HG02763 (cell line): ENCODE measurements around the gene FBXO36.
"Not testable (repeated sequence)": the region's sequence is repeated elsewhere in the genome, so short reads cannot be mapped to it uniquely, and the experiment has no call there.

Source experiments
- ATAC-seq: cut with Tn5 transposase; IDR thresholded peaks from one replicate; pipeline ENCODE4 v1.9.1; 2021; ENCODE audit warnings: mild to moderate bottlenecking, moderate library complexity; ENCODE audit not compliant: unreplicated experiment

The FBXO36 gene

DNA sequence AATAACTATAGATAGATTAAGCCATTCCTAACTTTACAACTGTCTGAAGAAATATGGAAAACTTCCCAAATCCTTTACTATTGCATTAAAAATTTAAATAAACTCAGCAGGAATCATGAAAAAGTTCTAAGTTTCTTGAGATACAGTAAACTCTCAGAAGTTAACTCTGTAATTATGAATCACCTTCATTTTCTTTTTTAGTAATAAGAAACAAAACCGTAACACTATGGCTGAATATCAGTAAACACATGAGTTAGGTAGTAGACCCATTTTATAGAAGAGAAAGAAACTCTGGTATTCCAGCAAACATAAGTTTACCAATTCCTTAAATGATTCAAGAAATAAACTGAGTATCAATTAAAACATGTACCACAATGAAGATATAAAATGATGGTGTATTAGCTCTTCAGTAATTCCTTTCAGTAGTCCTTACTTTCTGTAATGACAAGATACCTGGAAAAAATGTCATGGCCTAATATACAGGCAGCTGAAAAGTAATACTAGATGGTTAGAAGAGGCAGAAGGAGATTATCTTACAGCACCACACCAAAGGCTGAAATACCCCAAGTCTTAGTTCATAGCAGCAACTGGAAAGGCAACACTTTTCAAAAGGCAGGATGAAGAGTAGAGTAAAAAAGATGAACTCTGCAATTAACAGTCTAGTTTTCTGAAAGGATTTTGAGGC, 12.0 kb upstream of the FBXO36 start:
- no peak for ATAC-seq

- ATAC-seq = no peak
Observed at GRCh38 chr2:229910832-229911412, 11.4 kb upstream of the FBXO36 start.

GRCh38 chr2:229914171-229914570, 8.1 kb upstream of the FBXO36 start:
- ATAC-seq = no peak

- ATAC-seq = no peak
Observed at GRCh38 chr2:229917793-229918192, 4.5 kb upstream of the FBXO36 start.

DNA sequence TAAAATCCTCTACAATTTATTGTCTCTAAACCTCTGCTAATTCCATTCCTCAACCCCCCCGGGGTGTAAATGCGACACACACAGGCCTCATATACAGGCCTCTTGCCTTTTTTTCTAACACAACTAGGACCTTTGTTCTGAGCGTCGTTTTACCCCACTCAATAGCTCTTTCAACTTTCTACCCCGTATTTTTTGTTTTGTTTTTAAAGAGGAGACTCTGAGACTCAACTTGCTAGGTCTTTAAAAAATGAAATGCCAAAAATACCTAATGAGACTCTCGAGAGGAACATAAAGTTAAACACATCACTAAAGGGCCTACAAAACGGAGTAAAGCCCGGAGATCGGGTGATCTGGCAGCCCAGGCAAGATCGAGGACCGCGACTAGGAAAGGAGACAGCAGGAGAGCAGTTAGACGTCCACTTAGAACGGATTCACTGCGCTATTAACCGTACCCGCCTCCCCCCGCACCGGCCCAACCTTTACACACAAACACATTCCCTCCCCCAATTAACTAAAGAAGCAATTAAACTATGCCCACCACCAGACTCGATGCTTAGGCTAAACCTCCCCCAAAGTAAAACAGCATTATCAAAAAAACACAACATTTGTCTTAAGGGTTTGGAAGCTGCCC, 2.2 kb upstream of the FBXO36 start:
- ATAC-seq = no peak

DNA sequence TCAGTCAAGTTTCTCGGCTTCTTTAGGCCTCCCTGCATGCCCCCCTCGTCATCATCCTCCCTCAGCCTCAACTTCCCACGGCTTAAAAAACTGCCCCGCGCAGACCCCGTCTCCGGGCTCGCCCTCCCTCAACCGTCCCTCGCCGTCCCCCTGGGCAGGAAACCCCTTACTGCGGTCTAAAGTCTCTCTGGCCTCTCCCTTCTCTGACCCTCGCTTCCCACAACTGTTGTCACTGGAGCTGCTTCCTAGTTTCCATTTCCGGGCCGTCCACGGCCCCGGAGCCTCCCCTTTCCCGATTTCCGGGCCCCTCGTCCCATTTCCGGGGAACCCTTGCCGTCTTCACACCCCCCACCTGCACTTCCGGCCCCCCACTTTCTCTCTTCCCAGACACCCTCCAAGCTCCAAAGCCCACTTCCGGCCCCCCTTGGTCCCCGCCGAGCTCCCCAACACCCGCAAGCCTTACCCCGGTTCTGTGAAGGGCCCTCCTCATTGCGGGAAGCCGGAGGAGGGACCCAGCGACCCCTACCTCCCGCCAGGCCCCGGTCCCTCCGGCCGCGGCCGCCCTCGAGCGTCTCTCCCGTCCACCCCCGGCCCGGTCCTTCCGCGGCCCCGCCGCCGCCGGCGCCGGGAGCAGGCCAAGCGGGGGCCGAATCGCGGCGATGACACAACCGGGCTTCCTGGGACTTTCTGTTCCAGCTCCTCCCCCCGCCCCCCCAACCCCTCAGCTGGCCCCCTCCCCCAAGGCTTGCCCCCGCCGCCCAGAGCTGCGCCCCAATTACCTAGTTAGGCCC, 1.0 kb upstream of the FBXO36 start:
- ATAC-seq = peak; percentile 28

- ATAC-seq = peak; percentile 62
Observed at GRCh38 chr2:229921892-229922448, 333 bp upstream of the FBXO36 start, which contains the start of gene TRIP12. TRIP12 (minus strand) TSS chr2:229922009; CDS start chr2:229880079, 41,930 bp downstream.

GRCh38 chr2:229924541-229924940, 2.2 kb downstream of the FBXO36 start:
- not testable (repeated sequence) for ATAC-seq

GRCh38 chr2:229925201-229925600, 2.9 kb downstream of the FBXO36 start:
- no peak for ATAC-seq

- no peak for ATAC-seq
Observed at GRCh38 chr2:229927817-229928321, 5.6 kb downstream of the FBXO36 start.

DNA sequence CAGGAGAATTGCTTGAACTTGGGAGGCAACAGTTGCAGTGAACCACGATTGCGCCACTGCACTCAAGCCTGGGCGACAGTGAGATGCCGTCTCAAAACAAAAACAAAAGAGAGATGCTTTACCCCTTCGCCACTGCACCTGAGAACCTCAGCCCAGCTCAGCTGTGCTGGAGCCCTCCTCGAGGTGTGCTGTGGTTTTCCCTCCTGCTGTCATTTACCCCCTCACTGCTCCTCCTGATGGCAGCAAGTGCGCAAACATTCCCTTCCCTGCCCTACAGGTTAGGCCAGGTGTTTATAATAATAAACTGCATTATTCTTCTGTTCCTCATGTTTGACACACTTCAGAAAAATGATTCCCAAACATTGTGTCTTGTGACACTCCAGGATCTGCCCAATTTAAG, 8.4 kb downstream of the FBXO36 start:
- ATAC-seq = no peak

DNA sequence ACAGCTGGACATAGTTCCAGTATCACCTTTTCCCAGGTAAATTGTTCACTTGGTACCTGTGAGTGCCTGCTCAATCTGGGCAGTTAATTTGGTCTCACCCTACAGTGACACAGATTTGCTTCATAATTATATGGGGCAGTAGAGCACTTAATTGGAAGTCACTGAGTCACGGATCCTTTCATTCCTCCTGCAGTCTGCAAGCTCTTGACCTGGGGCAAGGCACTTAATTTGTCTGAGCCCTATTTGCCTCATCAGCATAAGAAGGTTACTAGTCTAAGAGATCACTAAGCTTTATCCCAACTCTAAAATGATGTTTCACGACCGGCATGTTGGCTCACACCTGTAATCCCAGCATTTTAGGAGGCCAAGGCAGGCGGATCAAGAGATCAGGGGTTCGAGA, 8.9 kb downstream of the FBXO36 start:
- ATAC-seq = no peak

DNA sequence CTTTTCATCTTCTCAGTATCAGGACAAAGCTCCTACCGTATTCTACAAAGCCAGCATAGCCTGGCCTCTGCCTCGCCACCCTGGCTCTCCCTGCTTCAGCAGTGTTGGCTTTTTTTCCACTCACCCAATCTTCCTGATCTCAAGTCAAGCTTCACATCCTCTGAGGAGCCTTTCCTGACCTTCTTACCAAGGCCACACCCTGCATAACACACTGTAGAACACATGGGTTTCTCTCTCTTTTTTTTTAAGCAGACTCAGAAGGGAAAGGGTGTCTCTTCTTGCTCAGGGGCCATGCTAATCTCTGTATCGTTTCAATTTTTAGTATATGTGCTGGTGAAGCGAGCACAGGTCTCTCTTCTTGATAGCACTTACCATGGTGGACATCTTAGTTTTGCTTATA, 15.2 kb downstream of the FBXO36 start:
- ATAC-seq = no peak

- ATAC-seq = no peak
Observed at GRCh38 chr2:229942671-229943070, 20.4 kb downstream of the FBXO36 start.

DNA sequence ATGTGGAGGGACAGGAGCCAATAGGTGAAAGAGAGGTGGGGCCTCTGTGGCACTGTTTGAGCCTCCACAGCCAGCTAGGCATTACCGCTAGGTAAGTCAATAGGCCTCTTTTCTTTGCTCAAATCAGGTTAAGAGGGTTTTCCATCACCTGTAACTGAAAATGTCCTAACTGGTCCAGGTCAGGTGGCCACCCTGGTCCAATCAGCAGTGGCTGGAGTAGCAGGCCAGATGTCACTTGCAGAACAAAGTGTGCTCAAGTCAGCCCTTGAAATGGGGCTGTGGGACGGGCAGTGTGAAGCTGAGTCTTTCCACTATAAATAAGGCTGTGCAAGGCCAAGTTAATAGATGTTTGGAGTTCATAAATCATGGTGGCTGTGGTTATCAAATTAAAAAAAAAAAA, 20.9 kb downstream of the FBXO36 start:
- no peak for ATAC-seq

GRCh38 chr2:229943770-229944449, 21.6 kb downstream of the FBXO36 start:
- no peak for ATAC-seq

GRCh38 chr2:229945975-229946374, 23.7 kb downstream of the FBXO36 start:
- ATAC-seq = no peak

DNA sequence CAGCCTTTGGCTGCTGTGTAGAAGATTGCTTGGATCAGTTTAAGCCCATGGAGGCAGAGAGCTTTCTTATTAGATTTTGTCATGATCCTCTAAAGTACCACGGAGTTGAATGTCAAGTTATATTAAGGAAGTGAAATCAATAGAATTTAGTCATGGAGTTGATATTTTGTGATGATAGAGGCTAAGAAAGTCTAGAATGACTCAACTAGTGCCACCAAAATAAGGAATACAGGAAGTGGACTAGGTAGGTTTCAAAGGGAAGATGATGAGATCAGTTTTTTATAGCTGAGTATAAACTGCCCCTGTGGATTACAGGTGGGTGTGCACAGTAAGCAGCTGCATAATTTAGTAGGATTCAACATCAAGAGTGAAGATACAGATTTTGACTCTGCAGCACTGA, 25.2 kb downstream of the FBXO36 start:
- no peak for ATAC-seq

DNA sequence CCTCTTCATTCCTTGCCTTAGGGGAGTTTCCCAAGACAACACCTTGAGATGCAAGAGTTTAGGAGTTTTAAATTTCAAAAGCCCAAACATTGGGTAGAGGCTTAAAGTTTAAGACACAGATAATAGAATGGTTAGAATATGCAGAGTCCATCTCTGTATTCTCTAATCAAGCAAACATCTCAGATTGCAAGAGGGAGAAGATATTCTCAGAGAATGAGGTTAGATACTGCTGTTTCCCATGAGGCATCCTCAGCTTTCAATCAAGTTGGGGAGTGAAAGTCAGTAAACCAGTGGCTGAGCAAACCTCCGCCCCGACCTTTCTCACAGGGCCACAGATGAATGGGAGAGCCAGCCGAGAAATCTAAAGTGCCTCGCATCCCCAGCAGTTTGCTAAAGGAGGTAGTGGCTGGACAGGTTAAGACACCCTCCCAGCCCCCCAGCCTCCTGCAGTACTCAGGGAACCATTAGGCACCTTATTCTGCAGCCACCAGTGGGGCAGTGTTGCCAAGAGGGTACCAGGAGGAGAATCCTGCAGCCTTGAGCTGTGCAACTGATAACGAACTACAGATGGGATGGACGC, 30.0 kb downstream of the FBXO36 start:
- ATAC-seq = no peak

- no peak for ATAC-seq
Observed at GRCh38 chr2:229955663-229956062, 33.4 kb downstream of the FBXO36 start.
